K562 (cell line): Measurements from ENCODE around the gene SEC14L1. TPM values are rescaled to one million over a fixed set of nuclear protein-coding genes. Genes with fewer than 3 reads are reported as not detected.

ENCODE experiments used
- ATAC-seq: fragments of 200-7000 bp; cut with Tn5 transposase; 3 replicates; pipeline ENCODE4 v1.9.1; 2020; ENCODE audit warnings: moderate library complexity
- BruUV-seq: library from RNA; stranded (reverse); fragments of 400-500 nt; replicated peaks from 2 replicates; lab custom pipeline; 2021; lab: Mats Ljungman, UMichigan
- CTCF ChIA-PET: fragments of 300-600 bp; formaldehyde crosslinking; extraction: SDS; loops from one replicate; lab custom pipeline; 2021; ENCODE audit warnings: low intra/inter-chr PET ratio; lab: Yijun Ruan, JAX
- POLR2A ChIA-PET: fragments of 300-600, 350-650 bp; sonication (Branson Sonifier 250); formaldehyde crosslinking; extraction: SDS; loops from one replicate; lab custom pipeline; 2021; ENCODE audit warnings: antibody characterized with exemption, inconsistent platforms; lab: Yijun Ruan, JAX
- DNase-seq, 4 experiments: peaks; one replicate each; pipeline versions ENCODE4 v3.0.0 to v3.0.0-alpha.2; 2011 to 2018; ENCODE audit warnings: low spot score in 3 of 4, mixed read lengths in 3 of 4; ENCODE audit errors: extremely low read depth in 1 of 4
- FAIRE-seq: peaks from 2 replicates; lab custom pipeline; 2011; peaks lifted over from hg19 to GRCh38; lab: Jason Lieb, UNC
- H2AFZ ChIP-seq: 2 replicates; pipeline ENCODE4 v1.6.0; 2011; ENCODE audit warnings: low read depth, low read length, control low read depth, inconsistent platforms
- H3K27ac ChIP-seq: fragments of 200-600 bp; 3 replicates; pipeline ENCODE4 v1.8.0; 2011; ENCODE audit warnings: low read depth, mild to moderate bottlenecking, control low read depth, inconsistent platforms, low read length, moderate library complexity, mixed read lengths; ENCODE audit errors: extremely low read depth
- H3K27me3 ChIP-seq, 2 experiments: fragments of 300-600 bp in 1 of 2; 2 replicates in 1 of 2; 3 replicates in 1 of 2; pipeline versions ENCODE4 v1.6.0 to v1.8.0; 2011; ENCODE audit warnings: inconsistent platforms in 2 of 2, low read length in 2 of 2, mild to moderate bottlenecking in 1 of 2, mixed read lengths in 1 of 2, moderate library complexity in 1 of 2; ENCODE audit not compliant: control insufficient read depth in 2 of 2, insufficient read depth in 2 of 2
- H3K36me3 ChIP-seq: fragments of 300-600 bp; 3 replicates; pipeline ENCODE4 v1.8.0; 2011; ENCODE audit warnings: mild to moderate bottlenecking, low read length, inconsistent platforms; ENCODE audit not compliant: control insufficient read depth, insufficient read depth
- H3K4me1 ChIP-seq, 2 experiments: fragments of 200-600 bp in 1 of 2; replicated peaks in 1 of 2; 2 replicates in 1 of 2; 3 replicates in 1 of 2; pipeline versions ENCODE4 v1.5.1 to v1.8.0; 2011; ENCODE audit warnings: inconsistent platforms in 2 of 2, low read length in 2 of 2, mild to moderate bottlenecking in 1 of 2, mixed read lengths in 1 of 2, moderate library complexity in 1 of 2; ENCODE audit not compliant: control insufficient read depth in 2 of 2, insufficient read depth in 2 of 2
- H3K4me2 ChIP-seq: 2 replicates; pipeline ENCODE4 v1.6.1; 2011; ENCODE audit warnings: low read length, control low read depth, inconsistent platforms, mixed read lengths; ENCODE audit not compliant: insufficient read depth
- H3K4me3 ChIP-seq: fragments of 200-600 bp; sonication (generic), shearing (Covaris generic); 2 replicates; pipeline ENCODE4 v1.5.1; 2016; ENCODE audit warnings: control low read depth, inconsistent platforms
- H3K79me2 ChIP-seq: fragments of 200-600 bp; 3 replicates; pipeline ENCODE4 v1.8.0; 2011; ENCODE audit warnings: low read length, inconsistent platforms; ENCODE audit not compliant: control insufficient read depth, insufficient read depth
- H3K9ac ChIP-seq, 2 experiments: 2 replicates each; pipeline versions ENCODE4 v1.6.0 to v1.6.1; 2011; ENCODE audit warnings: low read depth in 2 of 2, low read length in 2 of 2, control low read depth in 1 of 2, inconsistent platforms in 1 of 2, mild to moderate bottlenecking in 1 of 2, mixed read lengths in 1 of 2; ENCODE audit not compliant: insufficient read depth in 1 of 2
- H3K9me1 ChIP-seq: one replicate; pipeline ENCODE4 v1.6.0; 2011; ENCODE audit warnings: inconsistent platforms, mild to moderate bottlenecking, low read length, moderate library complexity; ENCODE audit not compliant: control insufficient read depth, insufficient read depth
- H3K9me3 ChIP-seq: replicated peaks from 2 replicates; pipeline ENCODE4 v1.5.1; 2011; ENCODE audit warnings: low read depth, low read length, inconsistent platforms; ENCODE audit not compliant: control insufficient read depth, insufficient read depth
- H4K20me1 ChIP-seq: replicated peaks from 2 replicates; pipeline ENCODE4 v1.6.1; 2011; ENCODE audit warnings: low read length, inconsistent platforms, mixed read lengths; ENCODE audit not compliant: control insufficient read depth, insufficient read depth
- CBFA2T2 ChIP-seq: fragments of 450-650 bp; conservative IDR thresholded peaks from 2 replicates; pipeline ENCODE4 v1.6.1; 2017; ENCODE audit warnings: mild to moderate bottlenecking
- EGR1 ChIP-seq: fragments of 450-650 bp; conservative IDR thresholded peaks from 2 replicates; pipeline ENCODE4 v1.6.1; 2017; ENCODE audit warnings: mild to moderate bottlenecking
- MEIS2 ChIP-seq: fragments of 450-650 bp; IDR thresholded peaks from 2 replicates; pipeline ENCODE4 v1.6.1; 2014; ENCODE audit warnings: mild to moderate bottlenecking; ENCODE audit not compliant: partially characterized antibody
- MYC ChIP-seq, 2 experiments: fragments of 250-450 bp in 1 of 2; sonication (Bioruptor Pico) in 1 of 2; IDR thresholded peaks; 2 replicates each; pipeline versions ENCODE4 v1.5.1 to v1.6.1; 2012 to 2021; ENCODE audit warnings: low read depth in 2 of 2, borderline replicate concordance in 1 of 2, improper control_type of control experiment in 1 of 2, low read length in 1 of 2, mild to moderate bottlenecking in 1 of 2, moderate library complexity in 1 of 2
- SPI1 ChIP-seq: IDR thresholded peaks from 2 replicates; pipeline ENCODE4 v1.6.1; 2011; ENCODE audit warnings: low read depth, low read length, control low read depth, borderline replicate concordance
- TRIM28 ChIP-seq: fragments of 450-650 bp; IDR thresholded peaks from 2 replicates; pipeline ENCODE4 v1.6.1; 2017
- WGBS: fragments of 100-300 bp; shearing (Covaris generic); methylation state at CpG from one replicate; pipeline ENCODE4 v1.1.6; 2016; ENCODE audit warnings: low coverage, mixed read lengths; ENCODE audit not compliant: insufficient coverage; ENCODE audit errors: missing lambda C conversion rate; 5-methylcytosine and 5-hydroxymethylcytosine counted together
- in situ Hi-C: fragments of 300-500 bp; cut with MboI; formaldehyde crosslinking; loops from 4 replicates; pipeline ENCODE4 v1.15.0; 2018; ENCODE audit warnings: inconsistent platforms, mixed read lengths
- intact Hi-C: fragments of 100-400 bp; cut with micrococcal nuclease; formaldehyde crosslinking; loops from 2 replicates; pipeline ENCODE4 v1.14.2; 2022
- polyA plus RNA-seq, 8 experiments: library from polyadenylated mRNA; depleted of rRNA in 4 of 8; stranded (reverse) in 5 of 8; unstranded in 3 of 8; fragments of >200 nt; fragmentation: Nextera tagmentation in 2 of 8; fragmentation: Illumina TruSeq in 1 of 8; extraction: Ambion mirVana in 2 of 8; extraction: Trizol in 1 of 8; gene quantifications; 2 replicates each; pipeline versions ENCODE4 v1.2.1 to v1.2.3, GENCODE V29; 2011 to 2014; ENCODE audit warnings: inconsistent platforms in 1 of 8, missing spikeins in 1 of 8
- total RNA-seq, 7 experiments: library from RNA; depleted of rRNA in 6 of 7; stranded (reverse); fragments of >200 nt in 6 of 7; fragmentation: Illumina TruSeq in 2 of 7; extraction: Trizol in 2 of 7; gene quantifications; 2 replicates each; pipeline versions ENCODE4 v1.2.1 to v1.2.3, GENCODE V29; 2011 to 2021; ENCODE audit warnings: low replicate concordance in 1 of 7

Gene SEC14L1
- total and polyA plus RNA-seq, 9 of the 15 experiments (the other 6 are each of a cell fraction or from before 2014, with no cell fraction given): 3.1 to 39.7 (median 15.2) TPM

DNA sequence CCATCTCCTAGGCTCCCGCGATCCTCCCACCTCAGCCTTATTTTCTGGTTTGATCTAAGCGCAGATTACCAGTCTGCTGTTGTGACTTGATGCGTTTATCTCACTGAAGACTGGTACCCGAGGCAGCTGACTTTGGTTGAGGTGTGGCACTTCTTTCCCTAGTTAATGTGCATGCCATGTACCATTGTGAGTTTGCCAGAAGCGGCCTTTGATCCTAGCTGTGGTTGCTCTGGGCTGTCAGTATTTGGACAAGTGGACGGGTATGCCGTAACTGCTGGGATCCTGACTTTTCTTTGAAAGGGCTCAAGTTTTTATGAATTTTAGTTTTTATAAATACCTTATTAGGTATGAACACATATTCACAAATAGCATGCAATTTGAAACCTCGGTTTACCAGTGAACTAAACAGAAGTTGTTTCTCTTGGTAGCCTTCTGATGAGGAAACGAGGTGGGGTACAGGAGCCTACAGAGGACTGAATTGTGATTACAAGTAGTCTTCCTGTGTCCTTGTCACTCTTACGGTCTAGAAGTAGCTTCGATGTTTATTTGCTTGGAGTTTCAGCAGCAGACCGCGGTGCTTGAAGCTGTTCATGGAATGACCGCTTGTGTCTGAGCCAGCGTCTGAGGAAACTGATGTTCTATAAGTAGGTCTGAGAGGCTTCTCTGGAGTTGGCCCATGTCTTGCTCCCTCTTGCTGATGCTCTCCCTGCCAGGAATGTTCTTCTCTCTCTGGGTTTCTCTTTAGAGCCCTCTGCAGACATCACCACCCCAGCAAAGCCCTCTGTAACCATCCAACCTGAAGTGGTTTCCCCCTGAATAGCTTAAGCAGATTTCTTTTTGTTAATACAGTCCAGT is 40.0 kb downstream of the SEC14L1 start (continued):
- TF ChIP-seq MYC (IDR thresholded peaks at IDR 0.05; ENCODE audit: low read depth, low read length) (no peak), MYC (CRISPR knock-in tag; IDR thresholded peaks at IDR 0.05; ENCODE audit: borderline replicate concordance, low read depth) (no peak), TRIM28 (no peak), CBFA2T2 (0 out of 2 replicates have a peak, but pooled peaks have one; percentile 10)

DNA sequence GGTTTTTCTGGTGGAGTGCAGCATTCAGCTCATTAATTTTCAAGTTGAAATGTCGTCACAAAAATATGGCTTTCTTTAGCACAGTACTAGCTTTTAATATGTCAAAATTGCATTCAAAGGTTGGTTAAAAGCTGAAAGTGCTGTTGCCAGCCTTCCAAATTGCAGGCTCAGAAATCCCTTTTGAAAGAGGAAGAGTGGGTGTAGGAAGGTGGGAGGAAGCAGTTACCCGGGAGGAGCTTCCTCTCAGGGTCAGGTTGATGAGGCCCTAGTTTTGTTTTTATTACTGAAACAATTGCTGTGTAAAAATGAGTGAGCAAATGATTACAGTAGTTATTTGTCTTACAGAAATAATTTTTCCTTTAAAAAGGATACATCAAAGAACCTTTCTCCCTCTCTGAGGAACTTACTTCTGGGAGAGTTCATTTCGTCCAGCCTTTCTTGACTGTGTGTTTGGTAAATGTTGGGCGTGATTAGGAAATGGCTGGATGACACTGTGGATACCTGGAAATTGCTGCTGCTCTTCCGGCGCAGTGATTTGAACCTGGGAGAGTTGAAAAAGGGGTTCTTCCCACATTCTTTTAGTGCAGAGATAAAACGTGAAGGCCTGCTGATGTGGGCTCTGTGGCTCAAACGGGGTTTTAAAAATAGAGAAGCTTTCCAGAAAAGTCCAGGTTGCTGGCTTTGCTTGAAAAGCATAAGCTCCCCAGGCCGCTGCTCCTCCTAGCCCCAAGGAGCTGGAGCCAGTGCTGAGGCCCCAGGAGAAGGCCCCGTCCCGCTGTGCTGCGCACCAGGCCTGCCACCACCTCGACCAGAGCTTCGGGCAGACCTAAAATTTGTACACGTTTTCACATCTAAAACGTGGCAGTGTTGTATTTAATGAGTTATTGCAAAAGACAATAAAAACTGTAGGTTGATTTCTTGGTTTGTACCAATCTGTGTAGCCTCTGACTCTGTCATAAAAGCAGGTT is 41.7 kb downstream of the SEC14L1 start:
- peak; percentile 75 for TF ChIP-seq SPI1
- peak; percentile 80 for TF ChIP-seq EGR1
- no peak for TF ChIP-seq MEIS2
- in situ Hi-C loops (no loop called here), intact Hi-C loops (no loop called here)
- H3K36me3 ChIP-seq: no peaks in the 10 kb centered on the region; the same call in 2 of the 3 replicates
- H3K9me3 ChIP-seq: no peaks in the 10 kb centered on the region; the same call in 1 of the 2 replicates
- DNase-seq (peak in 1 of 4 experiments; percentile 17), ATAC-seq (no peak), FAIRE-seq (peak; percentile 74)
- no TSS peak for BruUV-seq
- no peak overlapping the region for H3K4me3 ChIP-seq
- no peak overlapping the region for H2AFZ ChIP-seq
- WGBS: 50% methylated on average over 16 of the region's 16 CpGs
- ChIA-PET POLR2A (interaction anchor here (0.8 to 2.3 kb wide), 8 partner anchors 19 to 92 kb away, joined by 3 to 11 read pairs (median 4); partner anchors contain the start of gene SEC14L1), CTCF (no interaction called here)
- H3K27me3 ChIP-seq: no peaks in the 10 kb centered on the region; a peak in 1 of 5 replicates
- H3K4me1 ChIP-seq: peaks cover 15 to 19% of the 10 kb centered on the region in 2 experiments
- H3K79me2 ChIP-seq: peaks cover 72% of the 10 kb centered on the region
- no peak overlapping the region; the same call in 1 of the 2 replicates for H3K4me2 ChIP-seq
- no peaks in the 10 kb centered on the region for H3K9me1 ChIP-seq
- H3K27ac ChIP-seq: no peak overlapping the region
- H4K20me1 ChIP-seq: peaks cover 20% of the 10 kb centered on the region
- H3K9ac ChIP-seq: peak overlapping the region in 1 of 2 experiments; percentile 64; a peak in 1 of 4 replicates
